ENCODE data around the gene B3GAT3.

DNA sequence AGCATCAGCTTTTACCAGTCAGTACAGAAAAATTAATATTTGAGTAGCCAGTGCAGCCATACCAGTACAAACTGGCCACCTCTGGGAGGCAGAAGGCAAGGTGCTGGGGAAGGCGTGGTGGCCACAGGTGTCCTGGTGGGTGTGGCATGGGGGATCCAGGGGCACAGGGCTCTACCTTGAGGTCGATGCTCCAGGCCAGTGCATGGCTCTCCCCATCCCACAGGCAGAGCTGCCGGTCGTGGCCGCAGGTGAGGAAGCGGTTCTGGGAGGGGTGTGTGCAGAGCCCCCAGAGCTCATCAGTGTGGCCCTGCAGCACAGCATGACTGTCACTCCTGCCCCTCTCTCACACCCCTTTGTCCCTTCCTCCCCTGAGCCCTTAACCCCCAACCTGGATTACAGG lies 16.3 kb downstream of the B3GAT3 start:
- TF ChIP-seq, protein P1, sequence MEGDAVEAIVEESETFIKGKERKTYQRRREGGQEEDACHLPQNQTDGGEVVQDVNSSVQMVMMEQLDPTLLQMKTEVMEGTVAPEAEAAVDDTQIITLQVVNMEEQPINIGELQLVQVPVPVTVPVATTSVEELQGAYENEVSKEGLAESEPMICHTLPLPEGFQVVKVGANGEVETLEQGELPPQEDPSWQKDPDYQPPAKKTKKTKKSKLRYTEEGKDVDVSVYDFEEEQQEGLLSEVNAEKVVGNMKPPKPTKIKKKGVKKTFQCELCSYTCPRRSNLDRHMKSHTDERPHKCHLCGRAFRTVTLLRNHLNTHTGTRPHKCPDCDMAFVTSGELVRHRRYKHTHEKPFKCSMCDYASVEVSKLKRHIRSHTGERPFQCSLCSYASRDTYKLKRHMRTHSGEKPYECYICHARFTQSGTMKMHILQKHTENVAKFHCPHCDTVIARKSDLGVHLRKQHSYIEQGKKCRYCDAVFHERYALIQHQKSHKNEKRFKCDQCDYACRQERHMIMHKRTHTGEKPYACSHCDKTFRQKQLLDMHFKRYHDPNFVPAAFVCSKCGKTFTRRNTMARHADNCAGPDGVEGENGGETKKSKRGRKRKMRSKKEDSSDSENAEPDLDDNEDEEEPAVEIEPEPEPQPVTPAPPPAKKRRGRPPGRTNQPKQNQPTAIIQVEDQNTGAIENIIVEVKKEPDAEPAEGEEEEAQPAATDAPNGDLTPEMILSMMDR (IDR thresholded peaks at IDR 0.05) = no peak
- TF ChIP-seq POLR2A (IDR thresholded peaks at IDR 0.05) = no peak
